Measurements from ENCODE around the gene EGF.
"Not testable (repeated sequence)": the region's sequence is repeated elsewhere in the genome, so short reads cannot be mapped to it uniquely, and the experiment has no call there.

EGF gene

GRCh38 chr4:109912706-109913595 is at the start of gene EGF:
Gene EGF (plus strand): TSS chr4:109912883. CDS start chr4:109913336, 453 bp downstream.
- DNase-seq (ENCODE audit: low spot score), result peak; percentile 75

DNA sequence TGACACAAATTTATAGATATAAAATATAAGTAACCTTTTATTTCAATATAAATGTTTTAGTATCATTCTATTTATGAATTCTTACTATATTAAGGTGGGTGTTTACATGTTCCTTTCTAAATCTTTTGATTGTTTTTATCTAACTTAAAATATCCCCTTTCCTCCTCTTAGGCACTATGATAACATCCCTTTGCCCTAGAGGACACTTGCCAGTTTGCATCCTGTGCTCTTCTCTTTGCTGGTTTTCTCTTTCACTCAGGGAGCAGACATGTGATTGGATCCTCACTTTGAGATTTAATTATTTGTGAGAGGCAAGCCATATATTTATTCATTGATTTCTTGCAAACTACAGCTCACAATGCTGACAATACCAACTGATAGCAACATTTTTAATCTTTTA is 48.5 kb upstream of the EGF start:
- no peak for DNase-seq (ENCODE audit: low spot score)

GRCh38 chr4:109870061-109870460 is 42.6 kb upstream of the EGF start:
- no peak for DNase-seq (ENCODE audit: low spot score)

DNA sequence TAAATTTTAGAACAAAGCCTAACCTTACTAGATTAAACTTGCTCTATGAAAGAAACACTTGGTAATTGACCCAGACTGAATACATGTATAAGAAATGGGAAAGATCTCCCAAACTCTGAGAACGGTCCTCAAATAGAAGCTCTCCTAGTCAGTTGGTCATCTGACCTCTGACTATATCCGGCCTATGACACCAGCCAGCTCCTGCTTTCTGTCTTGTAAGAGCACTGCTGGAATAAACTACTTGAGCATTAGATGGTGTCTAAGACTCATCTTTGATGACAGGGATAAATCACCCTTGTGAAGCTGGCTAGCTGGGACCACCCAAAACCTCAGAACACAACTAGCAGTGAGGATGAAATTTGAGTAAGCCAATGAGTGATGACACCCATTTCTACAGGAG is 40.6 kb upstream of the EGF start:
- DNase-seq (ENCODE audit: low spot score), result no peak

DNA sequence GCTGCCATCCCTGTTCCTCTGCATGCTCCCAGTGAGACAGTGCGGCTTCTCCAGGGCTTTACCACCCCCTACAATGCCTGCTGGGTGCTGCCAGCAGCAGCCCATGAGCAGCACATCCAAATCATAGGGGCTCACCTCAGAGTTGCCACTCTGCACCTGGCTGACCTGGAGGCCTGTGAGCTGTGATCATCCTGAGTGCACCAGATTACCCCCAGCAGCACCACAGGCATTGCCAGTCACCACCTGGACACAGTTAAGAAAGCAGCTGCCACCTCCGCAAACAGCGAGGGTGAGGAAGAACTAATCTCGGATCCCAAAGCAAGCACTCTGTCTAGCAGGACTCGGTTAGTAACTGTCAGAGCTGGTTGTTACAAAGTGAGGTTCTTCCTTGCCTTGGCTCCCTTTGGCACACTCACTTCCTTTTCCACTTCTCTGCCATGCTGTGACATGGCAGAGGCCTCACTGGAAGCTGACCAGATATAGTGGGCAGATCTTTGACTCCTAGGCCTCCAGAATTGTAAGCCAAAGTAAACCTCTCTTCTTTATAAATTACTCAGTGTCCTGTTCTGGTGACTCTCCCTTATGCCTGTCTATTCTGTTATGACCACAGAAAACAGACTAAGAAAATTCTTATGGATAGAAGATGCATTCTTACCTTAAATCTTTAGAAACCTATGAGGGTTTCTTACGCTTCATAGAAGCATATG is 39.6 kb upstream of the EGF start:
- DNase-seq (ENCODE audit: low spot score), result no peak

GRCh38 chr4:109873791-109874514 is 38.7 kb upstream of the EGF start:
- no peak for DNase-seq (ENCODE audit: low spot score)

- no peak for DNase-seq (ENCODE audit: low spot score)
Observed at GRCh38 chr4:109875106-109875505, 37.6 kb upstream of the EGF start.

DNA sequence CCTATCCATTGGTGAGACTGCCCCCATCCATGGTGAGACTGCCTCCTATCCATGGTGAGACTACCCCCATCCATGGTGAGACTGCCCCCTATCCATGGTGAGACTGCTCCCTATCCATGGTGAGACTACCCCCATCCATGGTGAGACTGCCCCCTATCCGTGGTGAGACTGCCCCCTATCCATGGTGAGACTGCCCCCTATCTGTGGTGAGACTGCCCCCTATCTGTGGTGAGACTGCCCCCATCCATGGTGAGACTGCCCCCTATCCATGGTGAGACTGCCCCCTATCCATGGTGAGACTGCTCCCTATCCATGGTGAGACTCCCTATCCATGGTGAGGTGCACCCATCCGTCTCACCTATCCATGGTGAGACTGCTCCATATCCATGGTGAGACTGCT is 37.1 kb upstream of the EGF start:
- not testable (repeated sequence) for DNase-seq (ENCODE audit: low spot score)

GRCh38 chr4:109876634-109877265 is 35.9 kb upstream of the EGF start:
- DNase-seq (ENCODE audit: low spot score), result no peak

GRCh38 chr4:109877400-109877799 is 35.3 kb upstream of the EGF start:
- no peak for DNase-seq (ENCODE audit: low spot score)

DNA sequence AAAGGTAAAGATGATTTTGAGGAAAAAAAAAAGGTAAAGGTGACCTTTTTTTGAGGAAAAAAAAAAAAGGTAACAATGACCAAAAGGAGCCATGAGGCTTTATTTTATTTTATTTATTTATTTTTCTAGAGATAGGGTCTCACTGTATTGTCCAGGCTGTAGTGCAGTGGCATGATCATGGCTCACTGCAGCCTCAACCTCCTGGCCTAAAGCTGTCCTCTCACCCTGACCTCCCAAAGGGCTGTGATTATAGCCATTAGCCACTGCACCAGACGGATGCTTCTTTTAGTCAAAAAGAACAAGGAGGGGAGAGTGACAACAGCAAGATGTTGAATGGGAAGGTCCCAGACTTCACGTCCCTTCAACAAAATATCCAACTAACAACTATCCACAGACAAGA is 34.3 kb upstream of the EGF start:
- DNase-seq (ENCODE audit: low spot score), result no peak

DNA sequence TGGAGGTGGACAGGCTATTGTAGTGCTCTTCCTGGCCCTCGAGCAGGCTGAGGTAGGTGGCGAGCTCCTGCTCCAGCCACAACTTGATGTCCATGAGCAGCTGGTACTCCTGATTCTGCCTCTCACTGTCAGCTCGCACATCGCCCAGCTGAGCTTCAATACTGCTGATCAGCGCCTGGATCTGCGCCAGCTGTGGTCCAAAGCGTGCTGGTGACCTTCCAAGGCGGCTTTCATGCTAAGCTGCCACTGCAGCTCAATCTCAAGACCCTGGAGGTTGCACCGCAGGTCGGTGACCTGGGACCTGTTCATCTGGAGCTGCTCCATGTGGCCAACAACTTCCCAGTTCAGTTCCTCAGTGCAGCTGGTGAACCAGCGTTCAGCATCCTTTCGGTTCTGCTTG is 33.6 kb upstream of the EGF start:
- no peak for DNase-seq (ENCODE audit: low spot score)

DNA sequence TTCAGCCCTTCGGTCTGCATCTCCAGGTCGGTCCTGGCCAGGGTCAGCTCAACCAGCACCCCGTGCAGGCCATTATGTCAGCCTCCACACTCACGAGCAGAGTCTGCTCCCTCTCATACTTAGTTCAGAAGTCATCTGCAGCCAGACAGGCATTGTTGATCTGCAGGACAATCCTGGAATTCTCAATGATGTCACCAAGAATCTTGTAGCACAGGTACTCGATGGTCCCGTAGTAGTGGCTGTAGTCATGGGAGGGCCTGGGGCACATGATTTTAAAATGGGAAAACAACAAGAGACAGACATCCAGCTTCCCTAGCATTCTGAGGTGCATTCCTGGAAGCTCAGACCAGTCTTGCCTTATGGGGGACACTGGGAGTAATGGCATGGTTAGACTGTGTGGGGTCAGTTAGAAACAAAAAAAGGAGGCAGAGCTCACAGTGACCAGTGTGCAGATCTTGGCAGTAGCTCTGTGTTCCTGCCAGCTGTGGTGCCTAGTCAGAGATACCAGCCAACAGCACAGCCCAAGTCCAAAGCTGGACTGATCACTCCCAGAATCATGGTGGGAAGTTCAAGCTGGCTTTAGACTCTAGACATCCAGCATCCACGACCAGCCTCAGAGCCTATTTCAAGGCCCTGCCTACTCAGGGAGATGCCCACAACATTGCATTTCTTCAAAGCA is 32.9 kb upstream of the EGF start:
- no peak for DNase-seq (ENCODE audit: low spot score)

- no peak for DNase-seq (ENCODE audit: low spot score)
Observed at GRCh38 chr4:109886303-109886702, 26.4 kb upstream of the EGF start.

DNA sequence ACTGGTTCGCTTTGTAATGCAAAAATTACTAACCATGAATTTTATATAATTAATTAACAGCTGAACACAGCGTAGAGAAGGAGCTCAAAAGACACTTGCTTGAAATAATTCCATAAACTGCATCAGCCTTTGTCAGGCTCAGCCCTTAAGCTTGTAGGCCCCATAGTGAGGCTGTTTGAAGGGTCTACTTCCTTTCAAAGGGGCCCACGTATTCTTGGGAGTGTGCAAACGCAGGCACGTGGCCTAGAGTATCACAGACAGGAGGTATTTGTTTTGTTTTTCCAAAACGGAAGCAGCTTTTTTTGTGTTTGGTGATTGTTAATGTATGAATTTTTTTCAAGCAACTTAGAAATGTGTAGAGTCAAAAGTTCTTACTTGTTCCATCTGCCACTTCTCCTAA is 25.6 kb upstream of the EGF start:
- no peak for DNase-seq (ENCODE audit: low spot score)

- DNase-seq (ENCODE audit: low spot score), result no peak
Observed at GRCh38 chr4:109890076-109890475, 22.6 kb upstream of the EGF start.

DNA sequence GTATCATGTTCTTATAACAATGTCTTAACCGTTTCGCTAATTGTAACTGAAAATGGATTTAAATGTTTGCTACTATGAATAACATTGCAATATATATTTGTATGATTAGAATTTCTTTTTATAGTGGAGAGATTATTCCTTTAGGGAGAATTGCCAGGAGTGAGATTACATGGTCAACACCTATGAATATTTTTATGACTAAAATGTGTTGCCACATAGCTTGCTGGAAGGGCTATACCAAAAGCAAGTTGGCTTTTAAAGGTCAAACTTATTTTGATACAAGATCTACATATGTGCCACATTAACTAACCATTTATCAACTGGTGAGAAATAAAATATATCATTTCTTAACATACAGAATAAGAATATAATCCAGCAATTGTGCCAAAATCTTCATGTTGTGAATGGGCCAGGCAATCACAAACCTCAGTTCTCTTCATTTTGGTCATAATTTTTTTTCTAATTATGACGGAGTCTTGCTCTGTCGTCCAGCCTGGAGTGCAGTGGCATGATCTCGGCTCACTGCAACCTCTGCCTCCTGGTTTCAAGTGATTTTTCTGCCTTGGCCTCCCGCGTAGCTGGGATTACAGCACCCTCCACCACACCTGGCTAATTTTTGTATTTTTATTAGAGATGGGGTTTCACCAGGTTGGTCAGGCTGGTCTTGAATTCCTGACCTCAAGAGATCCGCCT is 10.0 kb upstream of the EGF start:
- no peak for DNase-seq (ENCODE audit: low spot score)

DNA sequence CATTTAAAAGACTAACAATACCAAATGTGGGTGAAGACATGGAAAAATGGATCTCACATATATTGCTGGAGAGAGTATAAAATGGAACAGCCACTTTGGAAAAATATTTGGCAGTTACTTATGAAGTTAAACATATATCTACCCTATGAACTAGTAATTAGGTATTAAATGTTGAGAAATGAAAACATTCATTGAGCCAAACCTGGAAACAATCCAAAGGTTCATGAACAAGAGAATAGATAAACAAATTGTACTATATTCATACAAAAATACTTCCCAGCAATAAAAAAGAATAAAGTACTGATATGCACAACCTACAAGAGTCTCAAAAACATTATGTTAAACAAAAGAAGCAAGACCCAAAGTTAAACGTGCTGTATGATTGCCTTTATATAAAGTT is 4.0 kb upstream of the EGF start:
- no peak for DNase-seq (ENCODE audit: low spot score)

DNA sequence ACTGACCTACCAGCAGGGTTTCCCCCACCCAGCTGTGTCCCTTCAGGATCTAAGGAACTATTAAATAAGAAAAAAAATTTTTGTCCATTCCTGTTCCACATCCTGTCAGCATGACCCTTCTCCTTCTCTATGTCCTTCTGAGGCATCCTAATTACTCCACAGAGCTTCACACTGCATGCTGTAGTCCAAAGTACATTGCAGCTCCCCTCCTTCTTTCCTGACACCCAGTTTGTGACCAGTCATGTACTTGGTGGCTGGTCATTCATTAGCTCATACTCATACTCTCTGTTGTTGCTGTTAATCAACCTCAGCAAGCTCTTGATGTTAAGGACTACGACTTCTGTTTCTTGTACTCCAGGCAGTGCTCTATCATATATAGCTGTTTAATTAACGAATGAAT is 2.4 kb upstream of the EGF start:
- no peak for DNase-seq (ENCODE audit: low spot score)

DNA sequence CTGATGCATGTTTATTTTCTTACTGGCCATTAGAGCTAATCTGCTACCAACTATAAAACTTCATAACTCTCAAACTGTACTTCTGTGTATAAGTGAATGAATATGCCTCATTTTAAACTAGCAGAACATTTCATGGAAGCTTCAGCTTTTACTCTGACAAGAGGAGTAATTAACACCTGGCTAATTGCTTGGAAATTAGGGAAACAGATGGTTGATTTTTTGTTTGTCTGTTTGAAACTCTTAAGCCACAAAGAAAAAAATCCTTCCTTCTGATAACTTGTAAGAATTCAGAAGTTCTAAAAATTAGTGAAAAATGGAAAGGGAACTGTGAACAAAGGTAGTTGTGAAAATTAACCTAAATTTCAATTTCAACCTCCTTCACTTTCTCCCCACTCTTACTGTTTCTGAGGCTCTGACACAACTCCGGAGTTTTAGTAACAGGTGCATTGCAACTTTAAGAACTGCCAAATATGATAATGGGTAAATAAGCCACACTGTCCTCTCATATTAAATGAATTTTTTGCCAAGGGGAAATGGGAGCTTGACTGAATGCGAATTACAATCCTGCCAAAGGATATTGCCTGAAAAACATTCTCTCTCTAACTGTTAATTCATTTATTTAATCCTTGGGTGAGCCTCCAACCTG is 1.0 kb downstream of the EGF start:
- DNase-seq (ENCODE audit: low spot score), result no peak

DNA sequence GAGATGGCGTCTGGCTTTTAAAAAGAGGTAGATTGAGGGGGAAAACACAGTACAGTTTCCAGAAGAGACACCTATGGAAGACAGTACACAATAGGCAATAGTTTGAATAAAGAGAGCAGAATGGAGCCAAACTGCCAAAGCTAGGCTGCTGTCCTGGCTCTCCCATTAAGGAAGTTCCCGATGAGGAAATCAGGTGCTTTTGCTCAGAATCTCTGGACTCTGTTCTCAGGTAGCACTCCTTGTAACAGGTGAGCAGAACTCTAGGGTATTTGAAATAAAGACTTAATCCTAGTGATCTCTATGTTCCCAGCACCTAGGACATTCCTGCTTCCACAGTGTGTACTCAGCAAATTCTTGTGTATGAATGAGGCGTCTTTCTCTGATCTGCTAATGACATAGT is 1.6 kb downstream of the EGF start:
- no peak for DNase-seq (ENCODE audit: low spot score)
